Dendritic cell treated with granulocyte-macrophage colony-stimulating factor and Interleukin-4, amounts not matched to agents 40 ng/mL and 50 ng/mL, for 4 days (primary cell): Measurements from ENCODE around the gene PDE7B.

Source experiments
- H3K27ac Mint-ChIP-seq: one replicate; pipeline ENCODE4 v1.8.0; 2022; ENCODE audit warnings: mild to moderate bottlenecking, mixed read lengths
- H3K27me3 Mint-ChIP-seq: one replicate; pipeline ENCODE4 v1.8.0; 2022; ENCODE audit warnings: mild to moderate bottlenecking, mixed read lengths
- H3K36me3 Mint-ChIP-seq: one replicate; pipeline ENCODE4 v1.8.0; 2022; ENCODE audit warnings: low read depth, mixed read lengths
- H3K4me1 Mint-ChIP-seq: one replicate; pipeline ENCODE4 v1.8.0; 2022; ENCODE audit warnings: low read depth, mixed read lengths
- H3K4me3 Mint-ChIP-seq: one replicate; pipeline ENCODE4 v1.8.0; 2022; ENCODE audit warnings: mild to moderate bottlenecking, moderate library complexity, mixed read lengths
- H3K9me3 Mint-ChIP-seq: one replicate; pipeline ENCODE4 v1.8.0; 2022; ENCODE audit warnings: mixed read lengths
- intact Hi-C: fragments of 100-400 bp; cut with micrococcal nuclease; formaldehyde crosslinking; loops from one replicate; pipeline ENCODE4 v1.15.0; 2022

The PDE7B gene

GRCh38 chr6:135828021-135828420 is 23.5 kb upstream of the PDE7B start:
- peaks cover 13% of the 10 kb centered on the region for H3K27me3 Mint-ChIP-seq
- no peak overlapping the region for H3K4me3 Mint-ChIP-seq
- H3K4me1 Mint-ChIP-seq, result no peaks in the 10 kb centered on the region
- intact Hi-C loops, result no loop called here
- no peaks in the 10 kb centered on the region for H3K9me3 Mint-ChIP-seq
- H3K27ac Mint-ChIP-seq, result no peak overlapping the region
- no peaks in the 10 kb centered on the region for H3K36me3 Mint-ChIP-seq

GRCh38 chr6:135830452-135830881 is 21.0 kb upstream of the PDE7B start:
- Mint-ChIP-seq H3K27me3 (peaks cover 15% of the 10 kb centered on the region), H3K36me3 (no peaks in the 10 kb centered on the region), H3K4me3 (no peak overlapping the region), H3K4me1 (no peaks in the 10 kb centered on the region), H3K27ac (no peak overlapping the region), H3K9me3 (no peaks in the 10 kb centered on the region)
- intact Hi-C loops, result no loop called here

- H3K27me3 Mint-ChIP-seq, result peaks cover 15% of the 10 kb centered on the region
- no peak overlapping the region for H3K27ac Mint-ChIP-seq
- intact Hi-C loops, result no loop called here
- H3K4me3 Mint-ChIP-seq, result no peak overlapping the region
- H3K9me3 Mint-ChIP-seq, result no peaks in the 10 kb centered on the region
- no peaks in the 10 kb centered on the region for H3K36me3 Mint-ChIP-seq
- H3K4me1 Mint-ChIP-seq, result no peaks in the 10 kb centered on the region
Observed at GRCh38 chr6:135831016-135831415, 20.5 kb upstream of the PDE7B start.

GRCh38 chr6:135832166-135832565 is 19.3 kb upstream of the PDE7B start:
- Mint-ChIP-seq H3K9me3 (no peaks in the 10 kb centered on the region), H3K36me3 (no peaks in the 10 kb centered on the region), H3K4me1 (no peaks in the 10 kb centered on the region), H3K4me3 (no peak overlapping the region), H3K27me3 (peaks cover 11% of the 10 kb centered on the region), H3K27ac (no peak overlapping the region)
- intact Hi-C loops, result no loop called here

- Mint-ChIP-seq H3K4me1 (no peaks in the 10 kb centered on the region), H3K27me3 (peaks cover 11% of the 10 kb centered on the region), H3K4me3 (no peak overlapping the region), H3K27ac (no peak overlapping the region), H3K36me3 (no peaks in the 10 kb centered on the region), H3K9me3 (no peaks in the 10 kb centered on the region)
- intact Hi-C loops, result no loop called here
Observed at GRCh38 chr6:135833771-135834170, 17.7 kb upstream of the PDE7B start.

- Mint-ChIP-seq H3K9me3 (no peaks in the 10 kb centered on the region), H3K36me3 (no peaks in the 10 kb centered on the region), H3K4me3 (no peak overlapping the region), H3K4me1 (no peaks in the 10 kb centered on the region), H3K27ac (no peak overlapping the region), H3K27me3 (peaks cover 11% of the 10 kb centered on the region)
- intact Hi-C loops, result no loop called here
Observed at GRCh38 chr6:135837735-135838449, 13.6 kb upstream of the PDE7B start.

- H3K27ac Mint-ChIP-seq, result no peak overlapping the region
Observed at GRCh38 chr6:135839121-135839520, 12.4 kb upstream of the PDE7B start.

GRCh38 chr6:135842618-135843392 is 8.7 kb upstream of the PDE7B start:
- Mint-ChIP-seq H3K36me3 (no peaks in the 10 kb centered on the region), H3K9me3 (no peaks in the 10 kb centered on the region), H3K27ac (no peak overlapping the region), H3K27me3 (no peaks in the 10 kb centered on the region), H3K4me1 (no peaks in the 10 kb centered on the region), H3K4me3 (no peak overlapping the region)
- intact Hi-C loops, result no loop called here

More at GRCh38 chr6:135839121-135839520, 12.4 kb upstream of the PDE7B start:
- no peaks in the 10 kb centered on the region for H3K9me3 Mint-ChIP-seq
- peaks cover 6% of the 10 kb centered on the region for H3K27me3 Mint-ChIP-seq
- no peak overlapping the region for H3K4me3 Mint-ChIP-seq
- H3K4me1 Mint-ChIP-seq, result no peaks in the 10 kb centered on the region
- H3K36me3 Mint-ChIP-seq, result no peaks in the 10 kb centered on the region
- intact Hi-C loops, result no loop called here

- H3K27ac Mint-ChIP-seq, result peak overlapping the region; percentile 82
- no peaks in the 10 kb centered on the region for H3K27me3 Mint-ChIP-seq
- H3K4me1 Mint-ChIP-seq, result peaks cover 11% of the 10 kb centered on the region
- H3K36me3 Mint-ChIP-seq, result no peaks in the 10 kb centered on the region
- H3K4me3 Mint-ChIP-seq, result no peak overlapping the region
- no peaks in the 10 kb centered on the region for H3K9me3 Mint-ChIP-seq
- intact Hi-C loops, result loop anchor here (5.0 to 10.0 kb wide), 2 partner anchors 39 to 356 kb away; partner anchors contain the start of gene AHI1
Observed at GRCh38 chr6:135850882-135851281, 619 bp upstream of the PDE7B start.

- H3K27ac Mint-ChIP-seq, result peak overlapping the region; percentile 82
- peaks cover 11% of the 10 kb centered on the region for H3K4me1 Mint-ChIP-seq
- no peaks in the 10 kb centered on the region for H3K9me3 Mint-ChIP-seq
- no peaks in the 10 kb centered on the region for H3K36me3 Mint-ChIP-seq
- H3K4me3 Mint-ChIP-seq, result no peak overlapping the region
- no peaks in the 10 kb centered on the region for H3K27me3 Mint-ChIP-seq
- intact Hi-C loops, result loop anchor here (5.0 to 10.0 kb wide), 2 partner anchors 40 to 358 kb away; partner anchors contain the start of gene AHI1
Observed at GRCh38 chr6:135852746-135853145, 1.2 kb downstream of the PDE7B start.

GRCh38 chr6:135853227-135853626 is 1.7 kb downstream of the PDE7B start:
- no peak overlapping the region for H3K4me3 Mint-ChIP-seq
- H3K36me3 Mint-ChIP-seq, result no peaks in the 10 kb centered on the region
- H3K4me1 Mint-ChIP-seq, result peaks cover 11% of the 10 kb centered on the region
- no peak overlapping the region for H3K27ac Mint-ChIP-seq
- no peaks in the 10 kb centered on the region for H3K27me3 Mint-ChIP-seq
- intact Hi-C loops, result loop anchor here (5.0 to 10.0 kb wide), 2 partner anchors 41 to 358 kb away; partner anchors contain the start of gene AHI1
- H3K9me3 Mint-ChIP-seq, result no peaks in the 10 kb centered on the region

- no peaks in the 10 kb centered on the region for H3K36me3 Mint-ChIP-seq
- intact Hi-C loops, result loop anchor here (5.0 to 10.0 kb wide), 2 partner anchors 42 to 359 kb away; partner anchors contain the start of gene AHI1
Observed at GRCh38 chr6:135853986-135854385, 2.5 kb downstream of the PDE7B start.

GRCh38 chr6:135854799-135855198 is 3.3 kb downstream of the PDE7B start:
- H3K9me3 Mint-ChIP-seq, result no peaks in the 10 kb centered on the region
- H3K27me3 Mint-ChIP-seq, result no peaks in the 10 kb centered on the region
- no peaks in the 10 kb centered on the region for H3K36me3 Mint-ChIP-seq
- no peak overlapping the region for H3K4me3 Mint-ChIP-seq
- H3K4me1 Mint-ChIP-seq, result peaks cover 11% of the 10 kb centered on the region
- no peak overlapping the region for H3K27ac Mint-ChIP-seq
- intact Hi-C loops, result loop anchor here (5.0 to 10.0 kb wide), 2 partner anchors 42 to 360 kb away; partner anchors contain the start of gene AHI1

More at GRCh38 chr6:135853986-135854385, 2.5 kb downstream of the PDE7B start:
- Mint-ChIP-seq H3K4me1 (peaks cover 11% of the 10 kb centered on the region), H3K9me3 (no peaks in the 10 kb centered on the region), H3K27ac (no peak overlapping the region), H3K4me3 (no peak overlapping the region), H3K27me3 (no peaks in the 10 kb centered on the region)

GRCh38 chr6:135858931-135859330 is 7.4 kb downstream of the PDE7B start:
- Mint-ChIP-seq H3K9me3 (no peaks in the 10 kb centered on the region), H3K4me1 (no peaks in the 10 kb centered on the region), H3K27ac (no peak overlapping the region), H3K4me3 (no peak overlapping the region), H3K36me3 (no peaks in the 10 kb centered on the region), H3K27me3 (no peaks in the 10 kb centered on the region)
- intact Hi-C loops, result loop anchor here (10.0 kb wide), 1 partner anchor 364 kb away; the partner anchor contains the start of gene AHI1
